GM19395 (cell line): ENCODE data around the gene EIF2S2.

Experiments
- ATAC-seq: cut with Tn5 transposase; IDR thresholded peaks from one replicate; pipeline ENCODE4 v1.9.1; 2021; ENCODE audit warnings: mild to moderate bottlenecking, moderate library complexity; ENCODE audit not compliant: unreplicated experiment

EIF2S2 gene

GRCh38 chr20:34065260-34065659, 46.8 kb downstream of the EIF2S2 start:
- ATAC-seq: no peak

GRCh38 chr20:34064286-34064685, 47.8 kb downstream of the EIF2S2 start:
- no peak for ATAC-seq

GRCh38 chr20:34062570-34063482, 49.2 kb downstream of the EIF2S2 start:
- ATAC-seq: no peak

DNA sequence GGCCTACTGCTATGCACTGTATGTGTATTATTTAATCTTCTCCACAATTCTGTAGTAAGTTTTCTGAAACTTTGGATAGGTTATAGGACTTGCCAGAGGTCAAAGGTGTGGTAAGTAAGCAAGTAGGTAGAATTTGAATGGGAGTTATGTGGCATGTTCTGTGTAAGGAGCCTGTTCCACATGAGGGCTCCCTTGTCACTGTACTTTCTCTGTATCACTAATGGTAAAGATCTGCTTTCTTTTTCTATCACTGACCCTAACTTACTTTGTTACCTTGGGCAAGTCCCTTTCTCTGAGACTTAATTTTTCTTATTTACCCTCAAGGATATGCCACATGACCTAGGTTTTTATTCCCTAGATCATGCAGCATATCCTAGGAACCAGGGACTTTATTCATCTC, 50.3 kb downstream of the EIF2S2 start:
- no peak for ATAC-seq

DNA sequence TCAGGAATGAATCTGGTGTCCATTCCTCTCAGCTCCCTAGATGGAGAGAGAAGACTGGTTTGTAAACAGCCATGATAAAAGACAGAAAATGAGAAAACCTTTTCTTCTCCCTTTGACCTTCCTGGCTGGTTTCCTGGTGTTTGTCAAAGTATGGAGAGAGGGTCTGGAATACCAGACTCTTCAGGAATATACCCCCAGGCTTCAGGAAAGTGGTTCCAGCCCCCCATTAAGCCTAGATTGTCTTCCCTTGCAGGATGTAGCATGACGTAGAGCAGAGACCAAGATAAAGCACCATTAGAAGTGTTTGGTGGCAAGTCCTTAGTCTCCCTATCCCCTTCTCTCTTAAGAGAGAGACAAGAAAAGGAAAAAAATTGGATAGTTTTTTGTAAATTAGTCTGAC, 51.1 kb downstream of the EIF2S2 start:
- ATAC-seq: no peak

GRCh38 chr20:34058831-34059230, 53.2 kb downstream of the EIF2S2 start:
- no peak for ATAC-seq

DNA sequence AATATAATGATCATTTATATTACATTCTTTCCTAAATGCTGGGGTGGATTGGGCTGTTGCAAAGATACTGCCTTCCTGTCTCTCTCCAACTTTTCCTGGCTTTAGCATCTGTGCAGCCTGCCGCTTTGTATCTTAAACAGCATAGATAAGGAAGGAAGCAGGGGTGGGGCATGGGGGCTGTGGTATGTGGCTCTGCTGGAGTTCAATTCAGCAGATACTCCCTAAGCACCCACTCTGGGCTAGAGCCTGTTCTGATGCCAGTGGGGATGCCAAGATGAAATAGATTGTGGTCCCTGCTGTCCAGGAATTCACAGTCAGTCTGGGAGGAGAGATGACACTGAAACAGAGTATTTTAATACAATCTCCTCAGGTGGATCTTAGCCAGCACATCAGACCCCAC, 56.8 kb downstream of the EIF2S2 start:
- ATAC-seq: no peak

DNA sequence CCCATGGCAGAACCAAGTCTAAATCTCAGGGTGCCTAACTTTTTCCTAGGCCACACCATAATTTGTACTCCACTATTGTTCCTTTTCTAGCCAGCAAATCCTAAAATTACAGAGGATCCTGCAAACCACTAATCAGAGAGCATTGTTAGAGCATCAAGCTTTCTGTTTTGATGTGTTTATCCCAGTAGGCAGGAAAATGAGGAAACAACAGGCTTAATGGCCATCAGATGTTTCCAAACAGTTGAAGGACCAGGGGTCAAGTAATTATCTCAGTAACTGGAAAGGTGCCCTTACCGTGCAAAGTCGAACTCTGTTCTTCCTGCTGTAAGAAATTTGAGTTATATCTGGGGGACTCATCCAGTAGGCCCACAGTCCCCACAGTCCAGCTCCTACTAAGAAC, 59.6 kb downstream of the EIF2S2 start:
- ATAC-seq: no peak

DNA sequence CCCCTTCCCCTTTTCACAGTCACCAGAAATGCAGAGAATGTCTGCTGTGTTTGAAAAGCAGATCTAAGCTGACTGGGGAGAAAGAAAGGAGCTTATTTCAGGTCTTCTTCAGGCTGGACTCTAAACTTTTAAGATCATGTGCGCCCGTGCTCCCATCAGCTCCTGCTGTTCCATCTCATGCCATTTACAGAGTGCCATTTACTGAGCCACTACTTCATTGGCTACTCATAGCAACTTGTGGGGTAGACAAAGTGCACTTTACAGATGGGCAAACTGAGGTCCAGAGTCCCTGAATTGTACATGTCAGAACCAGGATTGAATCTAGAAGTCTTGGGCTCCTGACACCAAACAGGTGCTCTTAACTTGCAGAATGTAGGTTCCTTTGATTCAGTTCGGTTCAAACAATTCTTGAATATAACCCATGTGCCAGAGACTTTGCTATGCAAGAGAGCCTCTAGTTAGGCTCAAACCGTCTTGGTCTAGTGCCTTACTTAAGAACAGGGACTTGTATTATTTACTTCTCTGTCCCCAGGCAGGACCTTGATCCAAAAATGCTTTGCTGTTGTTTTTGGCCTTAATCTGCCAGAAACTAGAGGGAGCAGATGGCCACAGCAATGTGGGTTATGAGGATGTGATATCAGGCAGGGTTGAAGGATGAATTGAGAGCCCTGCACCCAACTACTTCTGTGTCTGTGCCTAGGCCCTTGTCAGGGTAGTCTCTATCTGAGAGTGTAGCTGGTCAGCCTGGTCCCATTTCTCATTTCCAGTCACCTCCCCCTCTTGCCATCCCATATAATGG, 61.9 kb downstream of the EIF2S2 start:
- no peak for ATAC-seq

- no peak for ATAC-seq
These were observed 62.7 kb downstream of the EIF2S2 start for GRCh38 chr20:34049389-34049788.

DNA sequence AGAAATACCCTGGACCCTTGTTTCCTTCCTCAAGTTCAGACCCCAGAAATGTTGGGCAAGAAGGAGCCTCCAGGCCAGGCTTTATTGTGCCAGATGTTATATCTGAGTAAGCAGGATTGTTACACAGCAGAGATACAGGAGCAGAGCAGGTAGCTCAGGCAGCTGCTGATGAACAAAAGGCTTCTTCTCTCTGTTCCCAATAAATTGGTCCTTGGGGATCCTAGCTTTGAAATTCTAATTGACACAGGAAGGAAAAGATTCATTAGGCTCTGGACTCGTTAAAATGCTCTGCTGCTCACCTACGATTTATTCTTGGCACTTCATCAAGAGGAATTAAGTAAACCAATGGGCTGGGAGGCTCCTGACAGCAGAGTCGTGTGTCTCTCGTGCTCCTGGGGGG, 64.1 kb downstream of the EIF2S2 start:
- ATAC-seq: no peak

GRCh38 chr20:34047010-34047687, 64.9 kb downstream of the EIF2S2 start:
- ATAC-seq: no peak

DNA sequence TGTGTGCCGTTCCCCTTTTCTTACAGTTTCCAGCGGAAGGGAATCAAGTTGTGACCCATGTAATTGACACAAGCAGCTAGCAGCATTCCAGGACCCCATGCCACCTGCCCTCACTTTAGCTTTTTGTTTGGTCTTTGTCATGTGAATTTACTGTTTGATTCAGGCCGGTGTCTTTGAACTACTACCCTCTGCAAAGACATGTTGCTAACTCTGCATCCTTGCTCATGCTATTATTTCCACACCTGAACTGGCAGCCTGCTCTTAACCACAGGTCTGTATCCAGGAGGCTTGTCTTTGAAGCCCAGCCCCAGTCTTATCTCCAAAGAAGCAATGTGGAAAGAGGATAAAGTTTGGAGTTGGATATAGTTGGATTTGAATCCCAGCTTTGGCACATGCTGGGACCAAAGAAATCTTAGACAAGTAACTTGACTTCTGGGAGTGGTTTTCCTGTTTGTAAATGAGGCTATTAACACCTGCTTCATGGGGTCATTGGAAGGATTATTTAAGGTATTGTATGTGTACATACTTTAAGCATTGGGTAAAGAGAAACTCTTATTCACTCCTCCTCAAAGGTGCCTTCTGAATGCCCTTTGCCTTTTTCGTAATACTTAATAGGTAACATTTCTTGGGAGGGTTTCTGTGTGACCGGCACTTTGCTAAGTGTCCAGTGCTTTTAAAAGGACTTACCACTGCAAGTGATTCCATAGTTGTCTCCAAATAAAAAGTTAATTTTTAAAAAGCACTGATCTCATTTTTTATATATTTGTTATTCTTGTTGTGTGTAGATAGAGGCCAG, 65.9 kb downstream of the EIF2S2 start:
- no peak for ATAC-seq

DNA sequence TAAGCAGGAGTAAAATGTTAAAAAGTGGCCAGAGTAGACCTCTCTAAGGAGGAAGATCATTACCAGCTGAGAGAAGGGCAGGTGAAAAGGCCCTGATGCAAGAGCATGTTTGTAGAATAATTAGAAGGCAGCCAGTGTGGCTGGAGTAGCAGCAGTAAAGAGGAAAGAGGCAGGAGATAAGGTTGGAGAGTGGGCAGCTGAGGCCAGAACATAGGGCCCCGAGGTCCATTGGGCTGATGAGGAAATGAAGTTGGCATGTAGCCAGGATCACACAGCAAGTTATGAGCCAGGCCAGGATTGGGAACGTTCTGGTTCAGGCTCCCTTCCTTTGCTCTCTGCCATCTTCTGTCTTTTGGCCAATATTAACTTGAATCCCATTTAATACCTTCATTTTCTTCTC, 66.7 kb downstream of the EIF2S2 start:
- no peak for ATAC-seq

DNA sequence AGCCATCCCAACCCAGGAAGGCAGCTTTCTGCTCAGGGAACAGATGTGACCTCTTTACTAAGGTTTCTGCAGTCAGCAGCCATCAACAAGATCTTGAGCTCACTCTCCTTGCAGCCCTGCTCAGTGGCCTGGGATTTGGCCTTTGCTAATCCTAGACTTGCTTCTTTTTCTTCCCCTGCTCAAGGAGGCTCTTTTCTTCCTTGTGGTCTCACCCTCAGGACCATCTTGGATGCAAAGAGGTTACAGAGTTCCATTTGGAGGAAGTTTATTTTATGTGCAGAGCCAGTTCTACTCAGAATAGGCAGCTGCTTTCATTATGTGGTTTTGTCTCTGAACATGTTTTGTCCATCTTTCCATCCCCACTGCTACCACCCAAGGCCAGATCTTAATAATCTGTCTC, 69.0 kb downstream of the EIF2S2 start:
- ATAC-seq: no peak

GRCh38 chr20:34042262-34042661, 69.8 kb downstream of the EIF2S2 start:
- no peak for ATAC-seq

GRCh38 chr20:34041226-34041625, 70.8 kb downstream of the EIF2S2 start:
- no peak for ATAC-seq

- ATAC-seq: no peak
These were observed 71.6 kb downstream of the EIF2S2 start for GRCh38 chr20:34040300-34040995.
